Frontal cortex (tissue), 4 donors: ENCODE results near the gene BCL2A1. TPM values are rescaled to one million over a fixed set of nuclear protein-coding genes. Genes with fewer than 3 reads are reported as not detected.
"Not testable (repeated sequence)": the region's sequence is repeated elsewhere in the genome, so short reads cannot be mapped to it uniquely, and the experiment has no call there.

ENCODE experiments used
- DNase-seq, 2 donors: peaks; one replicate each; pipeline ENCODE4 v3.0.0; 2012; ENCODE audit warnings: low spot score in 2 of 2
- FAIRE-seq: peaks from 2 replicates; lab custom pipeline; 2012; peaks lifted over from hg19 to GRCh38; lab: Jason Lieb, UNC
- total RNA-seq: library from RNA; depleted of rRNA; stranded (reverse); fragments of >200 nt; gene quantifications from one replicate; pipeline ENCODE4 v1.2.3, GENCODE V29; 2014
- donor health status: control.
- donor health status: control.
- donor health status: control.

The BCL2A1 gene
- total RNA-seq, 1 donor from 2014 or later = 0.82 TPM

DNA sequence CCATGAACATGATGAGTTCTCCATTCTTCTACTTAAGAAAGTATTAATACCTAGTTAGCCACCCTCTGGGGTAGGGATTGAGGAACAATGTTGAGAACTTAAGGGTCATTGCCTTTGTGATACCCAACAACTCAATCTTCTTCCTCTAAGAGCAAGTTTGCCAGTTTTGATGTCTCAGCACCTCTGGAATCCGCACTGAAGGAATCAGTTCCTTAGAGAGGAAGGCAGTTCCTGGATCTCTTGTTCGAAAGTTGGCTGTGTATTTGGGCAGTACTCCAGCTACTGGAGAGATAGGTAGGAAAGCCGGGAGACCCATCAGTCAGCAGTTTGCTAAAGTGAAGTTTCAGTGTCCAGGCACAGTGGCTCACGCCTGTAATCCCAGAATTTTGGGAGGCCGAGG lies 38.5 kb downstream of the BCL2A1 start:
- DNase-seq = no peak
- no peak for FAIRE-seq

DNA sequence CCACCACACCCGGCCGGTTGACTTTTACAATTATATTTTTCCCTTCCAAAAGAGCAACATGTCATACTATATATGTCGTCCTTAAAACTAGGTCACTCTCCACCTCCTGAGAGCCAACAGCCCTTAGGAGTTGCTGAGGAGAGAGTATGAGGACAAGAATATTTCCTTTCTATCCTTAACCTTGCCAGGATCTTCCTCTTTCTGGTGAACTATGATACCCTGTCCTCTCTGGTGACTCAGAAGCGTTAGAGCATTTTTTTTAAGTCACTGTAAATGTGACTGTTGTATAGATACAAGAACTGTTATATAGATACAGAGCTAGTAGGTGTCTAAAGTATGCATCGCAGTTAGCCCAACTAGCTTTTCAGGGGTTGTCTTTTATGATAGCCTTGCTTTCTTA lies 40.5 kb downstream of the BCL2A1 start:
- no peak for FAIRE-seq
- DNase-seq = no peak

DNA sequence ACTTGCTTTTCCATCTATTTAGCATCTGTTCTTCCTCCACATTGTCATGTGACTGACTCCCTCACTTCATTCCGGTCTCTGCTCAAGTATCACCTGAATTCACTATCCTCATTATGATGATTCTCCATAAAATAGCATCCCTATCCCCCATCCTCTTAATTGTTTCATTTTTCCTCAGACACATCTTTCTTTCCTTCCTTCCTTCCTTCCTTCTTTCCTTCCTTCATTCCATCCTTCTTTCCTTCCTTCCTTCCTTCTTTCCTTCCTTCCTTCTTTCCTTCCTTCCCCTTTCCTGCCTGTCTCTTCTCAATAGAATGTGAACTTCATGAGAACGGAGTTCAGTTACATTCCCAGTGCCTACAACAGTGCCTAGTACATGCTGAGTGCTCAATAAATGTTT lies 41.6 kb downstream of the BCL2A1 start:
- DNase-seq (no peak), FAIRE-seq (no peak)

DNA sequence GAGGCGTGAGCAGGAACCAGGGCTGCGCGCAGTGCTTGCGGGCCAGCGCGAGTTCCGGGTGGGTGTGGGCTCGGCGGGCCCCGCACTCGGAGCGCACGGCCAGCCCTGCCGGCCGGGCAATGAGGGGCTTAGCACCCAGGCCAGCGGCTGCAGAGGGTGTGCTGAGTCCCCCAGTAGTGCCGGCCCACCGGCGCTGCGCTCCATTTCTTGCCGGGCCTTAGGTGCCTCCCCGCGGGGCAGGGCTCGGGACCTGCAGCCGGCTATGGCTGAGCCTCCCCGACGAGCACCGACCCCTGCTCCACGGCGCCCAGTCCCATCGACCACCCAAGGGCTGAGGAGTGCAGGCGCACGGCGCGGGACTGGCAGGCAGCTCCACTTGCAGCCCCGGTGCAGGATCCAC lies 44.9 kb downstream of the BCL2A1 start:
- not testable (repeated sequence) for FAIRE-seq, DNase-seq

- DNase-seq (no peak), FAIRE-seq (no peak)
These were observed 46.6 kb downstream of the BCL2A1 start for GRCh38 chr15:79924379-79924778.

DNA sequence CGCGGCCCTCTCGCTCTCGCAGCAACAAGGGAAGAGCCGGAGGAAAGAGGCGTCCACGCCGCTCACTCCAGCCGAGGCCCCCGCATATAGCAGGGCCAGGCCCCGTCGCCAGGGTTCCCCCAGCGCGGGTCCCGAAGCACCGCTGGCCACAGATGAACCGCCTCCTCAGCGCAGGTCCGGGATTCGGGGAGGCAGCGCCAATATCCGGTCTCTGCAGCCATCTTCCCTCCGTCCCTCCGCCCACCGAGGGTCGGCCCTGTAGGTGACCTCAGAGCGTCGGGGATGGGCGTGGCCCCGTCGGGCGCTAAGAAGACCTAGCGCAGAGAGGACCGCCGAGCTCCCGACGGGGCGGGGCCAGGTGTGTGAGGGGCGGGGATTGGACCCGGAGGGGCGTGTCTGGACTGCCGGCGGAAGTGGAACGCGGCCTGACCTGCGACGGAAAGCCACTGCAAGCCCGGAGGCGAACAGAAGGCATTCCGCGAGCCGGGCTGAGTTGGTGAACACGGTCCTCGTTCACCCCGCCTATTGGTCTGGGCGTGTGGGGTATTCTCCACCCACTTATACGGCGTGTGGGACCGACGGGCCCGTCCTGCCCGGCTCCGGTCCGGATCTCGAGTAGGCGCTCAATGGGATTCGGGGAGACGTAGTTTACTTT lies 47.4 kb downstream of the BCL2A1 start:
- DNase-seq (peak; percentile 87 to 91), FAIRE-seq (no peak)

DNA sequence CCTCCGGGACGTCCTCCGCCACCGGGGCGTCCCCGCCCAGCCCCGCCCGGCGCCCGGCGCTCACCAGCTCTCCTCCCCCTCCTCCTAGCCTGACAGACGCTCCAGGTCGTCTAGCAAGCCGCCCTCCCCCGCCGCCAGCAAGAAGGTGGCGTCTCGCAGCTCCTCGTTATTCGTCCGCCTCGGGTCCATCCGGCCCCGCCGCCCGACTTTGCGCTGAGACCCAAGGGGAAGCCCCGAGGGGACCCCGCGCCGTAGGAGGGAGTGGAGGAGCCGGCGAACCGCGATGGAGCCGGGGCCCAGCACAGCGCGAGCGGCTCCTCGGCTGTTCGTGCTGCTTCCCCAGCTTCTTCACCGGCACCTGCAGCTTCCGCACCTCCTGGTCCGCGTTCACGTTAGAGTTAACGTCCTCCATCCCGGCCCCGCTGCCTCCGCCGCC lies 47.9 kb downstream of the BCL2A1 start:
- no peak for FAIRE-seq
- peak; percentile 56 to 69 for DNase-seq

- FAIRE-seq (no peak), DNase-seq (no peak)
These were observed 48.4 kb downstream of the BCL2A1 start for GRCh38 chr15:79922512-79923078.

- no peak for FAIRE-seq
- no peak for DNase-seq
These were observed 51.1 kb downstream of the BCL2A1 start for GRCh38 chr15:79919749-79920511.

GRCh38 chr15:79919090-79919748 lies 51.8 kb downstream of the BCL2A1 start:
- no peak for FAIRE-seq
- DNase-seq = no peak

- FAIRE-seq (no peak), DNase-seq (no peak)
These were observed 52.7 kb downstream of the BCL2A1 start for GRCh38 chr15:79918278-79918677.

DNA sequence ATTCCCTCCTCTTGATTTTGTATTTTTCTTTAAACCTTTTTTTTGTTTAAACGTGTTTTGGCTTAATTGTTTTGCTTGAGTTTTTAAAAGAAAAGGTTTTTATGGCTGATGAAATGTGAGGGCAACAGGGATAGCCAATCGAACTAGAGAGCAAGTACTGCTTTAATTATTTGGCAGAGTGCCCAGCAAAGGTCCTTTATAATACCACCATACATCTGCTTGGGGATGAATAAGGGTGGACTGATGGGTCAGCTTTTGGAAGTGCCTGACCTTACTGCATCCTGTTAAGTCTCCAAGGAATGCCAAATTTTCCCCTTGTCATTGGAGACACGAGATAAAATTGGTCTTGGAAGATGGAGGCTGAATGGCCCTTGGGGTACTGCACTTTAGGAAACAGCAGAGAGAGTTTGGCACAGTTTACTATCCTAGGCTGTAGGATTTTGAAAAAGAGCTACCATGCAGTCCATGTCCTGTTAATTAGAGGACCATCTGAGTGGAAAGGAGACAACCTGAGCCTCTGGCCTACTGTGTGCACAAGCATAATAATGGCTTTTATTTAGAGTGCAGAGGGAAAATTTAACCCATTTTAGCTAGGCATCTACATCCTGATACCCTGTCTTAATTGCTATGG lies 54.4 kb downstream of the BCL2A1 start:
- no peak for FAIRE-seq
- no peak for DNase-seq

GRCh38 chr15:79915776-79916501 lies 55.1 kb downstream of the BCL2A1 start:
- DNase-seq = not testable (repeated sequence)
- peak; percentile 13 for FAIRE-seq

DNA sequence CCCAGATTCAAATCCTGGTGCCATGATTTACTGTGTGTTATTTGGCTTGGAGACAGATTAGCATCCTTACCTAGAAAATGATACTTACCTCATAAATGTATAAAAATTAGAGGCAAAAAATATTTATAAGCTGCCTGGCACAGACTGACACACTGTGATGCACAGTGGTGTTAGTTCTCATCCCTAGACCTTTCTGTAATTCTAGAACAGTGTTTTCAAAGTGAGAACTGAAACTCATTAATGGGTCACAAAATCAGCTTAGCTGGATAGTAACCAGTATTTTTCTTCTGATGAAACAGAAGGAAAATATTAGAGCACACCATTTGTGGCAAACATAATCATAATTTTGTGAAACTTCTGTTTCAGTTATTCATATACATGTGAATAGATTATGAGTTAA lies 56.3 kb downstream of the BCL2A1 start:
- no peak for DNase-seq
- FAIRE-seq = no peak

Other genes starting within 250 kb of the BCL2A1 start
- gene MTHFS, start 74.2 kb downstream of the BCL2A1 start, total RNA-seq = 6.1 TPM
- gene ZFAND6, start 88.5 kb upstream of the BCL2A1 start, total RNA-seq = 151 TPM
- gene FAH, start 181.8 kb upstream of the BCL2A1 start, total RNA-seq = 2.9 TPM